Measurements from ENCODE around the gene MTMR3.

Gene MTMR3

DNA sequence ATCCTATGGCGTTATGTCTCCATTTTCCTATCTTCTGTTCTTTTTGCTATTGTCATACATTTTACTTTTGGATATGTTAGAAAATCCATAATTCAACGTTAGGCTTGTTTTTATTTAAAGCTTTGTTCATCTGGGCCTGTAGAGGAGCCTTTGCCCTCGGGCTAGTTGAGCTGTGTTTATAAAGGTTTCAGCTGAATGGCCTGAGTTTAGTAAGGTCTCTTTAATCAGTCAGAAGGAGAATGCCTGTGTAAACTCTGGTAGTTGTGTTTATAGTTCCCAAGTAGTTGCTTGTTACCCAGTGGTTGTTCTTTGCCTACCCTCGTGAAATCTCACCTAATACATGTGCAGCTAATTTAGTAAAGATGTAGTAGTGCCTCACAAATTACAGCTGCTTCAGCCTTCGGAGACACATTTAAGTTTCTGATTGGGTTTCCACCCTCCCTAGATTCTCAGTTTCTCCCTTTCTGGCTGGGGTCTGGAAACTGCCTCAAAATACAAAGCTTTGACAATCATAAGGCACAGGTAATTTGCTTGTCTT lies 33.1 kb downstream of the MTMR3 start:
- no peak for DNase-seq (ENCODE audit: low spot score)

DNA sequence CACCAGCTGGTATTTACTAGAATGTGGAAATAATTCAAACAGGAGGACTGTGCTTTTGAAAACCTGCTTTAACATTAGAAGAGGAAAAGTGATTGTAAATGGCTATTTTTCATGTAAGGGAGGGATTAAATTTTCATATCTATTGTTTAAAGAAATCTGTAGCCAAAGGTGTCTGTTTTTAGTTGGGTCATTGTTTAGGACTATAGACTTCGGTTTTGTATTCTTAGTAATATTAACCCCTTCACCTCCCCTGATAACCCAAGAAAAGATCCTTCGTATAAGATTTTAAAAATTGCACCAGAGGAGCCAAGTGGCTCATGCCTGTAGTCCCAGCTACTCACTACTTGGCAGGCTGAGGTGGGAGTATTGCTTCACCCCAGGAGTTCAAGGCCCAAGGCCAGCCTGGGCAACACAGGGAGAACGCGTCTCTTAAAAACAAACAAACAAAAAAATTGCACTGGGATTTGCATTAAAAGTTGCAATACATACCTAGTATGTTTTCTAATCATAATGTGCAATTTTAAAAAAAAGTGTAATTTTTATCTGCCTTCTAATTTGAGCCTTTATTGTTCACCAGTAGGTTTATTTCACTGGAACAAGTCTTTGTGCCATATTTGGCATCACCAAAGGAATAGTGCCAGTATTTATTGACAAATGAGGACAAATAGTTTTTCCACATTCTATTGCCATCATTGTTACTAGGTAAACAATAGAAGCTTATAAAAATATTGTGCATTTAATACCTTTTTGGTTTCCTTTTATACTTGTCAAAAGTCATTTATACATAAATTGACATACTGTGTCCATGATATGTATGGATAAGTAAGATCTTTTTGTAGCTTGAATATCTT lies 34.3 kb downstream of the MTMR3 start:
- DNase-seq (ENCODE audit: low spot score) = no peak

DNA sequence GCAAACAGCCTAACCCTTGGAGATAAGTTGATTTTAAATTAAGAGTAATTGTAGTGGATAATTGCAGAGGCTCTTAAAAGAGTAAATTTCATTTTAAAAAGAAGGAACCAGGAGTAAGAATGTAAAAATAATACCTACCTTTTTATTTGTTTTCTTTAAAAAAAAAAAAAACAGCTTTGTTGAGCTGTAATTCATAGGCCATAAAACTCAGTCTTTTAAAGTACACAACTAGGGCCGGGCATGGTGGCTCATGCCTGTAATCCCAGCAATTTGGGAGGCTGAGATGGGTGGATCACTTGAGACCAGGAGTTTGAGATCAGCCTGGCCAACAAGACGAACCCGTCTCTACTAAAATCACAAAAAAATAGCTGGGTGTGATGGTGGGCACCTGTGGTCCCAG lies 42.4 kb downstream of the MTMR3 start:
- no peak for DNase-seq (ENCODE audit: low spot score)

DNA sequence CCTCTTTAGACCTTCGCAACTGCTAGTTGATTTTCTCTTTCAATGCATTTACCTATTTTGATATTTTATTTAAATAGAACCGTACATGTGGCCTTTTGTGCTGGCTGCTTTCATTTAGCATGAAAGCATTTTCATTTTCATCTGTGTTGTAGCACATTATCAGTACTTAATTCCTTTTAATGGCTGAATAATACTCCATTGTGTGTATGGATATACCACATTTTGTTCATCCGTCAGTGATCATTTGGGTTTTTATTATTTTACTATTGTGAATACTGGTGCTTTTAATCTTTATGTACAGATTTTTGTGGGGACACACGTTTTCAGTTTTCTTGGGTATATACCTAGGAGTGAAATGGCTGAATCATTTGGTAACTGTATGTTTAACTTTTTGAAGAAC lies 43.1 kb downstream of the MTMR3 start:
- no peak for DNase-seq (ENCODE audit: low spot score)

DNA sequence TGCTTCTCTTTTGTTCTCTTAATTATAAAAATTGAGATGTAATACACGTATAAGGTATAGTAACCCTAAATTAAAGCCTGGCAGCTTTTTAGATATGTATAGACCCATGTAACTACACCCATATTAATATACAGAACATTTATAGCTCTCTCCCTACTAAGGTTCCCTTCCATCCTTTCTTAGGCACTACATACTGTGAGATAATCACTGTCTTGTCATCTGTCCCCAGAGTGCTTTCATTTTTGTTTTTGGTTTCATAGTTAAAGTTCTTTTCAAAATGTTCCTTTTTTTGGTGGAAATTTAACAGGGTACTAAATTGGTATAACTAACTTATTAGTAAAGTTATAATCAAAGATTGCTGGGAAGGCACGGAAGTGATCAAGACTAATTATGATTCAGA lies 49.2 kb downstream of the MTMR3 start:
- DNase-seq (ENCODE audit: low spot score) = no peak

DNA sequence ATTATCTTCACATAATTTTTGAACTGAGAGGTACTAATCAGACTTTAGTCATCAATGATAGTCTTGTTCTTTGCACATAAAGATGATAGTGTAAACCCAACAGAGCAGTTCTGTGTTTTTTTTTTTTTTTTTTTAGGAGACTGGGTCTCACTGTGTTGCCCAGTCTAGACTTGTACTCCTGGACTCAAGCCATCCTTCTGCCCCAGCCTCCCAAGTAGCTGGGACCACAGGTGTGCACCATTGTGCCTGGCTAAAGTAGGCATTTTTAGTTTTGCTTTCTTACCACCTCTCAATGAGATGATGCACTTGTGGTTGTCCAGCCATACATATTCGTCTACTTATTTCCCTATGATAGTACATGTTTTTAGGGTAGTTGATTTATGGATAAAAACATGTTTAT lies 50.6 kb downstream of the MTMR3 start:
- DNase-seq (ENCODE audit: low spot score) = no peak

DNA sequence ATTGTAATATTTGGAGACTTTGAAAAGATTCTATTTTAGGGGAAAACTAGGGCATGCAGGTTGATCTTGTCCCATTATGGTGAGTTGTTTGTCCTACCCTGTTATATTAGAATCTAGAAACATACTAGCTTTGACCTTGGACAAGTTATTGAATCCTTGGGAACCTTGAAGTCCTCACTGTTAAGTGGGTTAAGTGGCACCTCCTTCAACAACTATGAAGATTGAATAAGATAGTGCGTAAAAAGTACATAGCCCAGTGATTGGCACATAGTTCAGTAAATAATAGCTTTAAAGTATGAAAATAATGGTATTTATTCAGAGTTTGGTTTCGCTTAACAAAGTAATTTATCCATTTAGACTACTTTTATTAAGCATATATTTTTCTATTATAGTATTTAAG lies 51.6 kb downstream of the MTMR3 start:
- DNase-seq (ENCODE audit: low spot score) = no peak

DNA sequence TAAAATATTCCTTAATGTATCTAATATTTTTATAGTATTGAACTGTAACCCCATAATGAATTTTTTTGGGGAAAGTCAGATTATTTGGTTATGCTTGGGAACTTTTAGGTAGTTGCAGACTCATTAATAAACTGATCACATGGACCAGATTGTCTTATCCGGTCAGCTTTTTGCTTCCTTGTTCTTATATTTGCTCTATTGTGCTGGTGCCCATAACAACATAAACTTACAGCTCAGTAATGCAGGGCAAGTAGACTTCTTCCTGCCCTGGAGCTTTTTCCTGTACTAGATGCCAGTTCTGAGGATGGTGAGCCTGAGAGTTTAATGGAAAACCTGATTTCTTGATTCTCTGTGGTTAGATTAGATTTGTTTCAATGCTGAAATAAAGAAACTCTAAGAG lies 53.2 kb downstream of the MTMR3 start:
- no peak for DNase-seq (ENCODE audit: low spot score)

DNA sequence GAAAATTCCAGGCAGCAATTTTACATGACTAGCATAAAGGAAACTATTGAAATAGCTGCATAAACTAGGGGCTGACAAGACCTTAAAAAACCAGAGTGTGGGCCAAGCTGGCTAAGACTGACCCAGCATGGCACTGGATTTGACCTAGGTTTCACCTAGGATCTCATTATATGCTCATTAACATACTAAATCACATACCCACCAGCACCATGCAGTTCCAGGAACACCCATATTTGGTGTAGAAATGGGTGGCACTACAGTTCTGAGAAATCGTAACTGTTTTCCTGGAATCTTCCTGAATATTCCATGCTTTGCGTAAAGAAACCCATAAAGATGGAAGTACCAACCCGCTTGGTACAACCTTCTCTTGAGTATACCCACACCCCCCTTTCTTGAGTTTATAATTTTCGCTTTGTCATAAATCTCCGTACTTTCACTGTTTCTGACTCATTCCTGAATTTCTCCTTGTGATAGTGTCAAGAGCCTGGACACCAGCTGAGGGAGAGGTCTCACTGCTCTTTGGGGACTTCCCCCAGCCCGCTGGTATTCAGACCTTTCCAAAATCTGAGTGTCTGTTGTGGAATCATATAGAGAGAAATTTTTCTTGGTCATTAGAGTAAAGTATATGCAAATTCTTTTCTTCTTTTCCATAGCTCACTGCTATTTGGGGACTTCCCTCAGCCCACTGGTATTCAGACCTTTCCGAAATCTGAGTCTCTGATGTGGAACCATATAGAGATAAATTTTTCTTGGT lies 55.1 kb downstream of the MTMR3 start:
- DNase-seq (ENCODE audit: low spot score) = no peak

DNA sequence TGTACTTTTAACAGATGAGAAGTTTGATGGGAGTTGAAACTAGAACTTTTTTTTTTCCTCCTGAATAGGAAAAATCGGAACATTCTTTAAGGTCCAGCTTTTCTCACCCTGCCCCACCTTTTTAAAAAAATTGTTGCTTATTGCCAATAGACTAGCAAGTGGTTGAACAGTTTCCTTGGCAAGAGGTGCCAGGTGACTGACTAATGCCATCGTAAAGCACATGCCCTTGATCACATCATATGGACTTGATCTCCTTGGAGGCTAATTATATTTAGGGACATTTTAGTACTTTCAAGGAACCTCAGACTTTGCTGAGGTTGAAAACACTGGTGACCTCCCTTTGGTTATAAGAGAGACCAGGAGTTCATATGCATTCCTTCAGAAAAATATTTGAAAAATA lies 57.6 kb downstream of the MTMR3 start:
- no peak for DNase-seq (ENCODE audit: low spot score)

DNA sequence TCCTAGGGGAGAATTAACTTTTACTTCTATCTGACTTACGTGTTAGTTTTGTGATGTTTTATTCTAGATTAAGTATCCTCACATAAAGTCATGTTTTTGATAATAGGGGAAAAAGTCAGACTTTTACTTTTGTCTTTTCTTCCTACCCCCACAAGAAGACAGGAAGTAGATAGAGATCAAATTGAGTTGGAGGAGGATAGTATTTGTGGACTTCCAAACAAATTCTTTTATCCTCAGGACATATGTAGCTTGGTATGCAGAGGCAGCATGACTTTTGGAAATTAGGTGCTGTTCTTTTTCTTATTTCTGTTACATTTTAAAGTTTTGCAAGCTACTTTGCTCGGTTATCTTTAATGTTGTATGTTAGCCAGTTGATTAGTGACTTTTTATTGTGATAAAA lies 61.4 kb downstream of the MTMR3 start:
- DNase-seq (ENCODE audit: low spot score) = no peak

DNA sequence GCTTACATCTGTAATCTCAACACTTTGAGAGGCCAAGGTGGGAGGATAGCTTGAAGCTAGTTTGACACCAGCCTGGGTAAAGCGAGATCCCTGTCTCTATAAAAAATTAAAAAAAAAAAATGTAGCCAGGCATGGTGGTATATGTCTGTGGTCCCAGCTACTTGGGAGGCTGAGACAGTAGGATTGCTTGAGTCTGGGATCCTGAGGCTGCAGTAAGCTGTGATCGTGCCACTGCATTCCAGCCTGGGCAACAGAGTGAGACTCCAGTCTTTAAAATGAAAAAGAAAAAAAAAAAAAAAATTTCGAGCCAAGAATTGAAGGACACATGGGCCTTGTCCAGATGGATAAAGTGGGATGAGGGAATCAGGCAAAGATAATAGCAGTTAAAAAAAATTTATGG lies 62.5 kb downstream of the MTMR3 start:
- no peak for DNase-seq (ENCODE audit: low spot score)

DNA sequence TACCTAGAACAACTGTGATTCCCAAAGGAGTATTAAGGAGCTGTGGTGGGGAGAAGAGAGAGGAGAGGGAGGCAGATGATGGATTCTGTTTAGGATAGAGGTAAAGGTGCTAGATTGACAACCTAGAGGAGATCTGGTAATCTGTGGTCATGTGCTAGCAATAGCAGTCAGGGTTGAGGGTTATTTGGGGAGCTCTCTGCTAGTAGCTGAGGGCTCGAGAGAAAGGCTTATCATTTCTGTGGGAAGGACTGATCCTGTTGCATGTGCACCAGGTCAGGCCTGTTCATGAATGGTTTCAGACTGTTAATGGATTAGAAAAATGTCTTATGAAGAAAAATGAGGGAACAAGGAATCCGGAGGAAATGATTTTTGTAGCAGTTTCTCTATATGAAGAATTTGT lies 63.2 kb downstream of the MTMR3 start:
- no peak for DNase-seq (ENCODE audit: low spot score)

DNA sequence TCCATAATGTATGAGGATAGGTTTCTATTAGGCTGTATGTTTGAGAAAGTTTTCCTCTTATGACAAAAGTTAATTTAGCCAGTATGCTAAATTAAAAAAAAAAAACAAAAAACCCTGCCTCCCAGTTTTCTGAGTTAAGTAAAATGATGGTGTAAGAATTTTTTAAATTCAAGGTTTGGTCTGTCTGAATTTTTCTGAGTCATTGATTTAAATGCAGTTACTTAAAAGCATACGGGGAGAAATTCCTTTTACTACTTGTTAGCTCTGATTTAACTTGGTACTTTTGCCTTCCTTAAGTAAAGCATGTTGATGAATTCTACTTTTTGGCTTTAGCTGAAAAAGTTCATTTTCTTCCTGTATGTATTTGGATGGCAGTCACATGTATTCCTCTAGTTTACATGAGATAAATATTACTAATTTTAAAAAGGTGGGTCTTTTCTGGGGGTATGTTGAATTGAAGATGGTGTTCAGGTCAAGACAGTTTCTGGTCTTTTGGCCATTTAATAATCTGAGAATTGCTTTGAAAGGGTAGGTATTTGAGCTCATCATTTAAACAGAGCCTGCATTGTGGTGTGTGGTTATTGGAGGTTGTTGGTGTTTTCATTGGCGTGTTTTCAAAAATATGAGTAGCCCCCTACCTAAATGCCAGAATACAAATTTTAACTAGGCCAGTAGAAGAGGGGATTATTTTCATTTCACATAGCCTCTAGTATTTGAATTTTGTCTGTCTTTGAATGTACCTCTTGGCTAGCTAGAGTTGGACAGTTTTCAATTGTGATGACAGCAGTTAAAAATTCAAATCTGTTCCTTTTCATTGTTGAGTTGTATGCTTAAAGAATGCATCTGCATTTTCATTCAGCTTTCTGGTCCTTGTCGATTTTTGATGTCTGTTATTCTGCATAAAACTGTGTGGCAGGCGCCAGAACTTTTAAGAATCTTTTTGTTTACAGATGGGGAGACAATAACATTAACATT lies 64.7 kb downstream of the MTMR3 start:
- no peak for DNase-seq (ENCODE audit: low spot score)

DNA sequence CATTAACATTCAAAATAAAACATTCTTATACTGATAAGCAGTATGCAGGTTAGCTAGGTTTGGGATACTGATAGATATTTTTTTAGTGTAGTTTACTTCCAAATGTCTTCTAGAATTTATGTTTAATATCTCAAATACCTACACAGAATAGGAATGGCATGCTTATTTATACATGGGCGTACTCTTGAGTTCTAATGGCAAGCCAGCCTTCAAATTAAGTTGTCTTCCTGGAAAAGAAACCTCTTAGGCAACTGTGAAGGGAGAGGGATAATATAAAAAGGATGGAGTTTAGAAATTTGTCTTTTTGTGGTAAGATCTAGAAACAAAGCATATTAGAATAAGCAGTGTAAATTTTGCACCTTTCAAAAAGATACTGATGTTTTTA lies 65.4 kb downstream of the MTMR3 start:
- no peak for DNase-seq (ENCODE audit: low spot score)

DNA sequence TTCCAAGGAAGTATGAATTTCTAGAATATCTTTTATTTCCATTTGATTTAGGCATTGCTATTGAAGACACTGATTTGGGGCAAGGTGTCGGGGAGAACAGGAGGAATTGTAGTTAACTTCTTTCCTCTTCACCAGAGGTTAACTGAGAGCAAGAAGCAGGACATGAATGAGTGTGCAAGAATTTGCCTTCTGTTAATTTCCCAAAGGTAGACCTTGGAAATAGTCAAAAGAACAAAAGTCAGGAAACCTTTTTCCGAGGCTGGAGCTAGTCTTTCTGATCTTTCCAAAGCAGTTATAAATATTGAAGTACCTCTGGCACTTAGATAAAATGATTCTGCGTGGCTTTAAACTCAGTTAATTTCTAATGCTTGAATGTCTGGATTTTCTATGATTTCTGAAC lies 66.9 kb downstream of the MTMR3 start:
- no peak for DNase-seq (ENCODE audit: low spot score)

DNA sequence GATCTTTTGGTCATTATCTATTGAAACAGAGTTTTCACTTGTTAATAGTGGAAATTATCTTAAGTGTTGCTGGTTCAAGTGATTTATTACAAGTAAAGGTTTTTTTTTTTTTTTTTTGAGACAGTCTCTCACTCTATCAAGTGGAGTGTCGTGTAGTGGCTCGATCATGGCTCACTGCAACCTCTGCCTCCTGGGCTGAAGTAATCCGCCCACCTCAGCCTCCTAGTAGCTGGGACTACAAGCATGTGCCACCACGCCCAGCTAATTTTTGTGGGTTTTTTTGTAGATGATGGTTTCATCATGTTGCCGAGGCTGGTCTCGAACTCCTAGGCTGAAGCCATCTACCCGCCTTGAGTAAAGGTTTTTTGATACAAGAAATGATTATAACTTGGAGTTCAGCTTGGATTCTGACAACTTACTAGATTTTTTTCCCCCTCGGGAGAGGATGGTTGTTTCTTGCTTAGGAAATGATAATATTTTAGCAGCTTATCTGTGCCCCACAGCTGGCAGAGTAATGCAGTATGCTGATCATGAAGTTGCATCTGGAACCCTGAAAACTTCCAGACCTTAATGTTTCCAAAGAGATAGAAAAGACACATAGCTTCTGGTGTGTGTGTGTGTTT lies 68.9 kb downstream of the MTMR3 start:
- no peak for DNase-seq (ENCODE audit: low spot score)

DNA sequence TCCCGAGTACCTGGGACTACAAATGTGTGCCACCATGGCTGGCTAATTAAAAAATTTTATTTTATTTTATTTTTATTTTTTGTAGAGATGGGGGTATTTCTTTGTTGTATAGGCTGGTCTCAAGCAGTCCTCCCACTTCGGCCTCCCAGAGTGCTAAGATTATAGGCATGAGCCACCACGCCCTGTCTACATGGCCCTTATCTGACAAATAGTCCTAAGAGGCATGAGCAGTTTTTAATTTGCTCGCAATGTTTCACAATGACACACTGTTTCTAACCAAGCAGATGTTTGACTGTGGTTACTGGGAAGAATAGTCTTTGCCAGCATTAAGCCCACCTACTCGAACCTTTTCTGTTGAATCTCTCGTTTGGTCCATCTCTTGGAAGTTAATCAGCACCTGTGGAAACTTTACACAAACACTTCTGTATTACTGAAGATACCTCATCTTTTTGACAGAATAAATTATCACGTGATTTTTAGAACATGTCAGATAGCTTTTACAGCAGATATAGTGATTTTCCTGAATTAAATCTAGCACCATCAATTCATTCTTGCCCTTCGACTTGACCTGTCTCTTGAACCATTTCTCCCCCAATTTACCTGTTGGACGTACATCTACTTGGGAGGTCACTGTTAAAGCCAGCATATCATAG lies 71.4 kb downstream of the MTMR3 start:
- DNase-seq (ENCODE audit: low spot score) = no peak

DNA sequence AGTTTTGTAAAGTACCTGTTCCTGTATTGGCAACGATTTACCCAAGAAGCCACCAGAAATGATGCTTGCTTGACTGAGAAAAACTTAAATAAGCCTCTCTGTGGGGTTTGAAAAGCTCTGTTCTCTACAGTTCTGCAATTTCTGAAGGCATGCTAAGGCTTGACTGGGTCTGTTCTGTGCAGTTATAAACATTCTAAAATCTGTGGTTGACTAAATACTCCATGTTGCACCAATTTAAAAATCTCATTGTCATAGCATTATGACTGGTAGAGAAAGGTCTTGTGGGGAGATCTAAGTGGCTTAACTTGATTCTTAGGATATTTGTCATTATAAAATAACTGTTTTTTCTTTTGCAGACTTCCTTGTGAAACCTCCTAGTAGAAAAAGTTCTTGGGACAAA lies 73.7 kb downstream of the MTMR3 start:
- no peak for DNase-seq (ENCODE audit: low spot score)

DNA sequence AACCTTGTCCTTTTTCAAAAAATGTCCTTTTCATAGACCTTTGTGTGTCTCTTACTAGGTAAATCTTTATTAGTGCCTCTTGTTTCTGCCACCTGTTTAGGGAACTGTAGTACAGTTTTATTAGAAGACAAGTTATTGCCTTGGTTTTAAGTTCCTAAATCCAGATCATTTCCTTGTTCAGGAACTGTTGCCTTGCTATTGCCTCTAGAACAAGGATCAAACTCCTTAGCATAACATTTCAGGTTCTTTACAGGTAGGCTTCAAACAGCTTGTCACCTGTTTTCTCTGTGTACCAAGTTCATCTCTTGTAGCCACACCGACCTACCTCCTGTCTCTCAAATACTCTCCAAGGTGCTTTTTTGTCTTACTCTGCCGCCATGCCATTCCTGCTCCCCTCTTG lies 75.2 kb downstream of the MTMR3 start:
- no peak for DNase-seq (ENCODE audit: low spot score)

DNA sequence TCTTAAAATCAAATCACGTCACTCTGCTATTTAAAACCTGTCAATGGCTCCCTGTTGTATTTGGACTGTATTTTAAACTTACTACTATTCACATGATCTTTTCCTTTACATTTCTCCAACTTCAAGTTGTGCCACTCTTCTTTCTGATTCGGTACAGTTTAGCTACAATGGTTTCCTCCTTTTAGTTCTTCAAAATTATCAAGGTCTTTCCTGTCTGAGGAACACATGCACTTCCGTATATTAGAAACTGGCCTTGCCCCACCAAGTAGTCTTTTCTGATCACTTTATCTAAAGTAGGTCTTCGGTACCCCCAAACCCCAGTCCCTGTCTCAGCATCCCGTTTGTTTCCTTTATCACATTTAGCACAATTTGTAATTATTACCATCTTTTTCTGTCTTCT lies 81.8 kb downstream of the MTMR3 start:
- no peak for DNase-seq (ENCODE audit: low spot score)

Data from globus pallidus (tissue), 1 donor.